Measurements from ENCODE around the gene PRRC2B.
"Not testable (repeated sequence)": the region's sequence is repeated elsewhere in the genome, so short reads cannot be mapped to it uniquely, and the experiment has no call there.

Gene PRRC2B

DNA sequence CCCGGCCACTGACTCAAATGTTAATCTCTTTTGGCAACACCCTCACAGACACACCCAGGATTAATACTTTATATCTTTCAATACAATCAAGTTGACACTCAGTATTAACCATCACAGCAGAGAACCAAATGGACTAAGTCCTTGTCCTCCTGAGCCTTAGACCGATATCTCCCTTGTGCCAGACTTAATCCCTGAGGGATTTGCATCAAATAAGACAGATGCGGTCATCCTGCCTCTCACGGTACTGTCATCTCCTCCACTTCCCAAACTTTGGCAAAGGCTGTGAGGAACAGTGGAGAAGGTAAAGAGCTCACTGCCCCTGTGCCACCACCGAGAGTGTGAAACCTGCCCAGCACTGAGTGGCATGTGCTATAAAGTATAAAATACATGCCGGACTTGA, 6.5 kb upstream of the PRRC2B start:
- DNase-seq: no peak

DNA sequence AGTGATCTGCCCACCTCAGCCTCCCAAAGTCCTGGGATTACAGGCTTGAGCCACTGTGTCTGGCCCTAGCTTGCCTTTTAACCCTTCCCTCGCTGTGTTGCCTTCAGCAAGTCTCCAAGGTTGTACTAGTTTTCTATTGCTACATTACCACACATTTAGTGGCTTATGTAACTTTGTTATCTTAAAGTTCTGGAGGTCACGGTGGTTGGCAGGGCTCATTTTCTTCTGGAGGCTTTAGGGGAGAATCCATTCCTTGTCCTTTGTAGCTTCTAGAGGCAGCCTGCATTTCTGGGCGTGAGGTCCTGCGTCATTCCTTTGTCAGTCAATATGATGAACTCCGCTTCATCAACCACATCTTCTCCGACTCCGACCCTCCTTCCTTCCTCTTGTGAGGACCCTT, 2.9 kb upstream of the PRRC2B start:
- no peak for DNase-seq

DNA sequence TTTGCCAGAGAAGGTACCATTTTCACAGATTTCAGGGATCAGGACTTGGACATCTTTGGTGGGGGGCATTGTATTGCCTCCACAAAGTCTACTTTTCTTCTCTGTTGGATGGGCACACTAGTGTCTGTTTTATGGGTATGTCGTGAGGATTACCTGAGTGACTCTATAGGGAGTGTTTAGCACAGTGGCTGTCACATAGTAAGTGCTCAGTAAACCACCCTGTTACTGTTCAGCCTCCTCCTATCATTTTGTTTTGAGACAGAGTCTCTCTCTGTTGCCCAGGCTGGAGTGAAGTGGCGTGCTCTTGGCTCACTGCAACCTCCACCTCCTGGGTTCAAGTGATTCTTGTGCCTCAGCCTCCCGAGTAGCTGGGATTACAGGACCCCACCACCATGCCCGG, 2.4 kb upstream of the PRRC2B start:
- no peak for DNase-seq

- DNase-seq: no peak
Measured at GRCh38 chr9:131394464-131395156, 724 bp downstream of the PRRC2B start.

DNA sequence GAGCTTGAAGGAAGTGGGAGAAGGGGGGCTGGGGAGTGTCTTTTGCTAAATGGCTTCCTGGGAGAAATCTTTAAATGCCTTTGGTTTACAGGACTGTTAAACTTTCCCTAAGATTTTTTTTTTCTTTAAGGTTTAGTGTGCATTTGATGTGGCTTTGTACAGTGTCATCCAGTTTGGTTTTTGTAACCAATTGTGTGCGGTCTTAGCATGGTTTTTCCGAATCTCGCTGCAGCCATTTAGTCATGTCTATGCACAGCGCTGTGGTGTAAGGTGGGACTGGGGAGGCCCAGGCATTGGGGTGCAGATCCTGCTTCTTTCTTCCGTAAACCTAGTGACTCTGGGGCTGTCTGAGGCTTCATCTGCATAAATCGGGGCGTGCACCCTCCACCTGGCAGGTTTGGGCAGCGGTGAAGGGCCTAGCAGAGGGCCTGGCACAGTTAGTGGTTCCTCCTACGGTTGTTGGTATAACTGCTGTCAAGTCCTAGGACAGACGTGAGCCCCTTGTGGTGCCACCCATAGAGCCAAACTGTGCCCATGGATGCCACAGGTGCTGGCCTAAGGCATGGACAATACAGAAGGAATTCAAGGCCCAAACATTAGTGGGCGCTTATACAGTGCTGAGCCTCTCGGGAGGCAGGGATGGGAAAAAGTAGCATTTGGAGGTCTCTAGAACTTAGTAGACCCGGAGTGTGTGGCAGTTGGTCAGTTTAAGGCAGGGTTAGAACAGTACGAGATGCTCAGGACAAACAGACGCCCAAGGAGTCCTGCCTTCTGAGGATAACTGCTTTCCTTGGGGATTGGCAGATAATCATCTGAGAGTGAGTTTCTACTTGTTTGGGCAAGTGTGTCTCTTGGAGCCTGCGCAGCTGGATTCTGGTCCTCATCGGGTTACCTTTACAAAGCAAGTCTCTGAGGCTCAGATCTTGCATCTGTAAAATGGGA, 1.5 kb downstream of the PRRC2B start:
- DNase-seq: peak; percentile 35 to 46

DNA sequence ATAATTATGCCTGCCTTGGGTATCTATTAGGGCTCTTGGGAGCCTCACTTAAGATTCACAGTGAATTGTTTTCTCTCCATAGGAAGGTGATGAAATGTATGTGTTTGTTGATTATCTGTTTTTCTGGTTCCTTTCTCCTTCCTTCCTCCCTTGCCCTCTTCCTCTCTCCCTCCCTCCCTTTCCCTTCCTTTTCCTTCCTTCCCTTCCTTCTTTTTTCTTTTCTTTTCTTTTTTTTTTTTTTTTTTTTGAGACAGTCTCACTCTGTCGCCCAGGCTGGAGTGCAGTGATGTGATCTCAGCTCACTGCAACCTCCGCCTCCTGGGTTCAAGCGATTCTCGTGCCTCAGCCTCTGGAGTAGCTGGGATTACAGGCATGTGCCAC, 2.2 kb downstream of the PRRC2B start:
- not testable (repeated sequence) for DNase-seq

- no peak for DNase-seq
Measured at GRCh38 chr9:131396626-131397025, 2.7 kb downstream of the PRRC2B start.

GRCh38 chr9:131397100-131397790, 3.4 kb downstream of the PRRC2B start:
- DNase-seq: no peak

DNA sequence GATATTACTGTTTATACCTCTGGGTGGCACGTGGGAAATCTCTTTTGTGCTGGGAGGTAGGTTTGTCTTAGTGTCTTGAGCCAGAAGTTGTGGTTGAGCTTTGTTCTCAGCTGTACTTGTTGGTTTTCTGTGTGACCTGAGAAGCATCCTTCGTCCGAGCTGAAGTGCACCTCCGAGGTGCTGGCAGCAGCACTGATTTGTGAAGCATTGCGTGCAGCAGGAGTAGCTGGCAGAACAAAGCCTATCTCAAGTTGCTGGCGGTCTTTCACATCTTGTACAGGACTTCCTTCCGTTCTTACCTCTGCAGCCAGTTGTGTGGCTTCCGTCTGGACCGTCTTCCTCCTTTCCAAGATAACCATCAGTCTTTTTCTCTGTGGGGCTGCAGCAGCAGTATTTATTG, 4.3 kb downstream of the PRRC2B start:
- peak; percentile 92 to 95 for DNase-seq

DNA sequence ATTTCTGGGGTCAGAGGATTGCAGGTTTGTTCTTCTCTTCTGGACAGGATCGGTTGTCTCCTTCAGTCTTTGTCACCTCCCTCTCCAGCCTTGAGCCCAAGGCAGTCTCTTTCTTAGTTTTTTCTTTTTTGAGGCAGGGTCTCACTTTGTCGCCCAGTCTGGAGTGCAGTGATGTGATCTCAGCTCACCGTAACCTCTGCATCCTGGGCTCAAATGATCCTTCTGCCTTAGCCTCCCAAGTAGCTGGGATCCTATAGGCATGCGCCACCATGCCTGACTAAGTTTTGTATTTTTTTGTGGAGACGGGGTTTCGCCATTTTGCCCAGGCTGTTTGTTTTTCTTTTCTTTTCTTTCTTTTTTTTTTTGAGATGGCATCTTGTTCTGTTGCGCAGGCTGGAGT, 6.1 kb downstream of the PRRC2B start:
- no peak for DNase-seq

GRCh38 chr9:131400627-131401026, 6.7 kb downstream of the PRRC2B start:
- DNase-seq: no peak

GRCh38 chr9:131402073-131402472, 8.2 kb downstream of the PRRC2B start:
- DNase-seq: no peak

DNA sequence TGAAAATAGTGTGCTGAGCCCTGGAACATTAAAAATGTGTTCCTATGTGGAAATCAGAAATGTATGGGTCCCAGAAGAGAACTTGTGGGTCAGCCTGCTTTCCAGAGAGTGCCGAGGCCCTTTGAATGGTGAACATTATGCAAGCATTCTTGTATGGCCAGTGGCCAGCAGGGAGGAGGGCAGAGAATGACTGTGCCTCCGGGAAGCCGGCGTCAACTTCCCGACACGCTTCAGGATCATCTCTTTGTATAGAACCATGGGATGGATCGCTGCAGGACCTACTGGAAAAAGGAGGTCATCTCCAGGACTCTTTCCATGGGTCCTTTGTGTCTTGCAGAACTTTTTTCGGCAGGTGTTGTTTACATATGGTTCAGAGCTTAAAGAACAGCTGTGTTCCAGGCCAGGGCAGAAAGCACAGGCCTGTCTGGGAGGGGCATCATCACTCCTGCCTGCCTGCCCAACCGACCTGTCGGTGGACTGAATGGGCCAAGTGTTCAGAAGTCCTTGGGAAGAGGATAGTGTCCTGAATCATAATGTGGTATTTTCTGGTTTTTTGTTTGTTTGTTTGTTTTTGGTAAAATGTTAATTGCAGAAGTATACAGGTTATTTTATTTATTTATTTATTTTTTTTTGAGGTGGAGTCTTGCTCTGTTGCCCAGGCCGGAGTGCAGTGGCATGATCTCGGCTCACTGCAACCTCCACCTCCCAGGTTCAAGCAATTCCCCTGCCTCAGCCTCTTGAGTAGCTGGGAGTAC, 9.0 kb downstream of the PRRC2B start:
- no peak for DNase-seq

DNA sequence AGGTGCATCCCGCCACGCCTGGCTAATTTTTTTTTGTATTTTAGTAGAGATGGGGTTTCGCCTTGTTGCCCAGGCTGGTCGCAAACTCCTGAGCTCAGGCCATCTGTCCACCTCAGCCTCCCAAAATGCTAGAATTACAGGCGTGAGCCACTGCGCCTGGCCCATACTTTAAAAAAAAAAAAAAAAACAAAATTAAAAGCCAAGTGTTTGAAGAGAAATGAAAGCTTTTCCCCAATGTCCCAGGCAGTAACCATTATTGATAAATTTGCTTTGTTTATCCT, 9.5 kb downstream of the PRRC2B start:
- no peak for DNase-seq

GRCh38 chr9:131404581-131404980, 10.7 kb downstream of the PRRC2B start:
- no peak for DNase-seq

DNA sequence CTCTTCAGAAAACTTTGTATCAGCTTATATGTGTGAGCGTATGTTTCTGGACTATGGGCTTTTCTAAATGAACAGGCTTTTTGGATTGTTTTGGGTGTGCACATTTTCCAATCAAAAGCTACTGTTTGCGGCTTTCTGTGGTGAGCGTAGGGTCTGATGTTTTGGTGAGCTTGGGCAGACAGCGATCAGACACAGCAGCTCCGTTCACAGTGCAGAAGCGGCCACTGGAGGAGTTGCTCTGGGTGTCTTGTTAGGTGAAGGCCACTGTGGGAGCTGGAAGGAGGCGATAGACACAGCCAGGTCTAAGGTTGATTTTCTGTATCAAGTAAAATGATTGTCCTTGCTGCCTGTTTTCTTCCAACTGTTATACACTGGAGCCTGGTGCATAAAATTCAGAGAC, 11.1 kb downstream of the PRRC2B start:
- DNase-seq: no peak

- DNase-seq: no peak
Measured at GRCh38 chr9:131405428-131405827, 11.5 kb downstream of the PRRC2B start.

DNA sequence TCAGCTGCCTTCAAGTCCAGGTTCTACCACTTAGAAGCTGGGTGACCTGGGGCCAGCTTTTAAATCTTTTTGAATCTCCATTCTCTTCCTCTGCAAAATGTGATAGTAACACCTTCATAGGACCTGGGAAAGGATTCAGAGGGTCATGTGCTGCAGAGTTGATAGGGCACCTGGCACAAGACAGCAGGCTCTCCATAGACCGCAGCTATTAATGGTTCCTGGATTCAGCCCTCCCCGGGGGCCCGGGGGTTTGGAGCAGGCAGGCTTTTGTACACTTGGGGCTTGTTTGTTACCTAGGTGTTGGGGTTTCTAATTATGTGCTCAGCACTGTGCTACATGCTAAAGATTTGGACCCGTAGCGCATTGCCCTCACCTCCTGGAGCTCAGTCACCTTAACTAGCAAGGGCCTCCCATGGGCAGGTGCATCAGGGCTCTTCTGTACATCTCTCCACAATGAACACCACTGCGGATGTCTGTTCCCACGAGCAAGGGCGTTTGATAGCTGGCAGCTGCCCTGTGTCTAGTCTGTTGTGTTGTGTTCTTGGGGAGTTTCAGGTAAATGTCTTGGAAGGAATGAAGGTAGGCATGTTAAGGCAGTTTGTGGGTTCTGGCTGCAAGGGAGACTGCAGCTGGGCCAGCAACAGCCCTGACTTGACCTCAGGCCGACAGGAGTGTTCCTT, 12.1 kb downstream of the PRRC2B start:
- DNase-seq: no peak

DNA sequence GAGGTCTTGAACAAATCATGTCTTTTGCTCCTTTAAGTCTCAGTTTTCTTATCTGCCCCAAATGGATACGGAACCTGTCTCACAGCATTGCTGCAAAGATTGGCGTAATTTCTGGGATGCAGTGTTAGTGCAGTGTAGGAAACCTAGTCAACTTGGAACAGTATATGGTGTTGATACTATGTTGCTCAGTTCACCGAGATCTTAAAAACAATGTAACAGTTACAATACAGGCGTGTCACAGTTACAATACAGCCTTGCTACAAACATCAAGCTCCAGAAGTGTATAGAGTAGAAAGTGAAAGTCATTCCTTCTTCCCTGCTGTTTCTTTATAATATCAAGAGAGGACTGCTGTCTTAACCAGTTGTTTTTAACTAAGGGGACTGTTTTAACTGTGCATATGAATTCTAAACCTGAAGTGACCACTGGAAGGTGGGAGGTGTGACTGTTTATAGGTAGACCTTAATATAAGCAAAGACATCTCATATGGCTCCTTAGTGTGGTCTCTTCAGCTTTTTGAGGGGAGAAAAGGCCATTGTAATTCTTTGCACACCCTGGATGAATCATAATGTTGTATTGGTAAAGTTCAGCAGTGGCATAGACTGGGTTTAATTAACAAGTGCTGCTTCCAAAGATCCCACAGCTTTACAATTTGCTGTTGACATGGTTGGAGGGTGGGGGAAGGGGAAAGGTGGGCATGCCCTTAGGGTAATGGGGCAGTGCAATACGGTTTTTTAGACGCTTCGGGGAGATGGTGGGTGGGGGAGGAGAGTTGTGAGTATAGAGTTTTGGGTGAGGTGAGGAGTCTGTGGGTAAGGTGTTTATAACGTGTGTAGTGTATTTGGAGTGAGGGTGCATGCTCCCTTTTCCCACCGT, 12.9 kb downstream of the PRRC2B start:
- no peak for DNase-seq

GRCh38 chr9:131407717-131408195, 13.9 kb downstream of the PRRC2B start:
- peak; percentile 49 to 58 for DNase-seq

- no peak for DNase-seq
Measured at GRCh38 chr9:131409458-131409992, 15.6 kb downstream of the PRRC2B start.

All from Kasumi-1 (cell line).